Measurements from ENCODE around the gene ZSCAN12.
A peak's percentile ranks its signal among the peaks of the same experiment; 100 is the strongest.
"Not testable (repeated sequence)": the region's sequence is repeated elsewhere in the genome, so short reads cannot be mapped to it uniquely, and the experiment has no call there.

ZSCAN12 gene

DNA sequence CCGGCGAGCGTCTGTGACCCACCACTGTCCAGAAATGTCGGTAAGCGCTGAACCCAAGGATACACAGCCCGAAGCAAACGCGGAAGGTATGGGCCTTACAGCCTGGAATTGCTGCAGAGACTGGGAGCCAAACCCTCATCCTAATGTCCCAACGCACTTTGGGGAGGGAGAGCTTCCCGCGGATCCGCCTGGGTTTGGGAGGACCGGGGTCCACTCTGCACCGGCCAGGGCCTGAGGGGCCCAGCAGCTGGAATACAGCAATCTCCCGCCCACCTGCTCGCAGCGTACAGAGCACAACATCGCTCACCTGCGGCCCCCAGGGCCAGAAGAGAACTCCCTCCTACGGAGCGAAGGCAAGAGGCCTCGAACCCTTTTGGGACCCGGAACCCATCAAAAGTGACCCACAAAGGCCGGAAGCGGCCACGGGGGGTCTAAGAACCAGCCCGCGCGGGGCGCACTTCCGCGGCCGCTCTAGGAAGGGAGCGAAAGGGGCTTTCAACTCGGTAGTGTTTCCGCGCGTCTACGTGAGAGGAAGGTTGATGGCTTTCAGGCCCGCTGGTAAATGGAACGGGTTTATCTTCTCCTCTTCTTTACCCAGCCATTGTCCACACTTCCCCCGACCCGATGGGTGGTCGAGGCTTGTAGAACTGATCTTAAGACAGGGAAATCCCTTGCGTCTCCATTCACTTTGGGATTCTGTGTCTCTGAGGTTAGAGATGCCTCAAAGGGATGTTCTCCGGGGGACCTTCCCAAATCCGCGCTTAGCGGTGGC, at the start of gene ZSCAN12:
Gene ZSCAN12, minus strand, starts transcription at position 398 of the 772 bp plus-strand sequence. CDS start 1,342 bp downstream, outside the sequence.
- DNase-seq, result peak; percentile 63

DNA sequence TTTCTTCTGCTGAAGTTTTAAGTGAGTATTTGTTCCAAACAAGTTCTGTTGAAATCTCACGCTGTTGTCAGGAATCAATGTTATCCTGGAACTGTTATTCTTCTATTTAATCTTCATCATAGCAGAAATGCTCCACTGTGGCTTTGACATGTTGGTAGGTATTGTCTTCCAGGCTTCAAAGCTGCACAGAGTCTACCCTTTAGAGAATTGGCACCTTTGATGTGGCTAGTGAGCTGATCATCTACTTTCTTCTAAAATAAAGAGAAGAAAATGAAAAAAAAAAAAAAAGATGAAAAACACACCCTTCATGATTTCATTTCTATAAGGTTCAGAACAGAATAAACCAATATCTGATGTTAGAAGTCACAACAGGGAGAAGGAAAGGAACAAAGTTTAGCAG, 49.5 kb upstream of the ZSCAN12 start:
- DNase-seq, result no peak

DNA sequence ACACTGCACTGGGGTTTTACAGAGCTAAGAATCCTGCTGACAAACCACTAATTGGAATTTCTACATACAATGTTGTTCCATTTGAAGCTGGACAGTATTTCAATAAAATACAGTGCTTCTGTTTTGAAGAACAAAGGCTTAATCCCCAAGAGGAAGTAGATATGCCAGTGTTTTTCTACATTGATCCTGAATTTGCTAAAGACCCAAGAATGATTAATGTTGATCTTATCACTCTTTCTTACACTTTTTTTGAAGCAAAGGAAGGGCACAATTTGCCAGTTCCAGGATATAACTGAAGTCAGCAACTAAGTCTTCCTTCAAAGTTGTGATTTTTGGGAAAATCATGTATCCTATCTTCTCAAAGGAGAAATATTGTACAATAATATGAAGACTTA, 48.0 kb upstream of the ZSCAN12 start:
- not testable (repeated sequence) for DNase-seq

DNA sequence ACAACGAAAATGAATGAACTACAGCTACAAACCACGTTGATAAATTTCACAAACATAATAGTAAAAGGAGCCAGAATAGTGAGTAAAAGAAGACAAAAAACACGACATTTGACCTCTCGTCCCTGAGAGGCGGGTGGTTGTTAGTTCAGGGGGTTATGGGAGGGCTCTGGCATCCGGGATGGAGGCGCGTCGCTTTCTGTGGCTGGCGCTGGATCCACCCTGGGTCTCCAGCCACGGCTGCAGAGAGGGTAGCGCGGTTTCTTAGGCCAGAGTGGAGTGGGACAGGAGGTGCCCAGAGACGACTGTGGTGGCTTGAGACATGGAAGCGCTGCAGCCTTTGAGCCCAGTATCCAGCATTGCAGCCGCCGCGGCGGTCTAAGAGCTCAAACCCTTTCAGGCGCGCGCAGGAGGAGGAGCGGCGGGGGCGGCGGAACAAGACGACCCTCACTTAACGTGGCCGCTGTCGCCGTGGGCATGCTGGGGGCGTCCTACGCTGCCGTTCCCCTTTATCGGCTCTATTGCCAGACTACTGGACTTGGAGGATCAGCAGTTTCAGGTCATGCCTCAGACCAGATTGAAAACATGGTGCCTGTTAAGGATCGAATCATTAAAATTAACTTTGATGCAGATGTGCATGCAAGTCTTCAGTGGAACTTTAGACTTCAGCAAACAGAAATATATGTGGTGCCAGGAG, 47.4 kb upstream of the ZSCAN12 start:
- no peak for DNase-seq

DNA sequence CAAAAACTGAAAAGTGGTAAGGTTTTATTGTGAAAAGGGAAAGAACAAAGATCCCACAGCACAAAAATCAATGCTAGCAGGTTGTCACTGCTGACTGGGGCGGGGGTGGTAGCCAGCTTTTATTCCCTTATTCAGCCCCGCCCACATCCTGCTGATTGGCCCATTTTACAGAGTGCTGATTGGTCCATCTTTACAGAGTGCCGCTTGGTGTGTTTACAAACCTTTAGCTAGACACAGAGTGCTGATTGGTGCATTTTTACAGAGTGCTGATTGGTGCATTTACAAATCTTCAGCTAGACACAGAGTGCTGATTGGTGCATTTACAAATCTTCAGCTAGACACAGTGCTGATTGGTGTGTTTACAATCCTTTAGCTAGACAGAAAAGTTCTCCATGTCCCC, 45.2 kb upstream of the ZSCAN12 start:
- DNase-seq, result not testable (repeated sequence)

DNA sequence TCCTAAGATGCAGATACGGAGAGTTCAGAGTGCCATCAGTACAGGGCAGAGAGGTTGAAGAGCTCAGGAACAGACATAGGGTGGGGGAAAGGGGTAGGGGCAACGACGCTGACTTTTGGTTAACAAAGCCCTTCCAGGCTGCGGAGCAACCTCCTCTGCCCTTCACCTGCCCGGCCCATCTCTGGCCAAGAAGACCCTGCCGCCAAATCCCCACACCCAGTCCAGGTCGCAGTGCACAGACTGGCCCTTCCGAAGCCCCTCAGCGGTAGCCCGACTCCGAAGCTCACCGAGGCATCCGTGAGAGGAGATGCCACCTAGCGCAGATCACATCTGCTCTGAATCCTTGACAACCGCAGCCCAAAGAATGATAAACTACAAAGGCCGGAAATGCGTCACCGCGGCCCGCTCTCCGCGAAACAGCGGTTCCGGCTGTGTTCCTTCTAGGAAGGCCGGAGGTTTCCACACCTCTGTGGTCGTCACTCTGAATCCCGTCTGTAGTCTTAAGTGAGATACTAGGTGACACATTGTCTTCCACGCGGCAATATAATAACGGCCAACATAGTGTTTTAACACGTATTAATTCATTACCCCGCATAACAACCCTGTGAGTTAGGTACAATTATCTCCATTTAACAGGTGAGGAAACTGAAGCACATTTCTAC, 43.7 kb upstream of the ZSCAN12 start, which contains the start of gene ZSCAN23:
Gene ZSCAN23, minus strand, starts transcription at position 380 of the 662 bp plus-strand sequence. CDS start 7,225 bp downstream, outside the sequence.
- DNase-seq, result peak; percentile 5

DNA sequence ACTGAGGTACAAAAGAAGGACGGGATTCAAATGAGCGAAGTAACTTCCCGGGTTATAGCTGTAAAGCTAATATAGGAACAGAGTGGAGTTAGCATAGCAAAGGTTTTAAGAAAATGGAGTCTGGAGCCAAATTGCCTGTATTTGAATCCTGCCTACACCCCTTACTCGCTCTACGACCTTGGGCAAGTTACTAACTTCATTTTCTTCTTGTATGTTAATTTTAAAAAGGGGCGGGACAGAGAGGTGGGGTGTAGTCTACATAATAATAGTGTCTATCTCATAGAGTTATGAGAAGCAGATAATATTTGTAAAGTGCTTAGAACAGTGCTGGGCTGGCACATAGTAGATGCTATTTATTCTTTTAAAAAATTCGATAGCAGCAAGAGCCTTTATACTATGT, 43.0 kb upstream of the ZSCAN12 start:
- DNase-seq, result no peak

DNA sequence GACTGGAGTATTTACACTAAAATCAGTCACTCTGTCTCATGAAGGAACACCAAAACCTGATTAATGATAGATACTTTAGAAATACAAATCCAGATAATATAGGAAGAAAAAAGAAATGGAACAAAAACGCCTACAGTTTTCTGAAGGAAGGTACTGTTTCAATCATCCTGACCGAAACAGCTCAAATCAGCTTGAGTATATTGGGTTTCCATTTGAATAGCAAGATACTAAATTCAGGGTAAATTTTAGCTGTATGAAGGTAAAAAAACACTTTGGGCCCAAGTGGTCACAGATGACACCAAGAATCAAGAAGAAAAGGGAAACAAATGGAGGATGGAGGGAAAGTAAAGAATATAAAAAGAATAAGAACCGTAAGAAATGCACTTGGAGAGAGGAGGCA, 36.9 kb upstream of the ZSCAN12 start:
- no peak for DNase-seq

DNA sequence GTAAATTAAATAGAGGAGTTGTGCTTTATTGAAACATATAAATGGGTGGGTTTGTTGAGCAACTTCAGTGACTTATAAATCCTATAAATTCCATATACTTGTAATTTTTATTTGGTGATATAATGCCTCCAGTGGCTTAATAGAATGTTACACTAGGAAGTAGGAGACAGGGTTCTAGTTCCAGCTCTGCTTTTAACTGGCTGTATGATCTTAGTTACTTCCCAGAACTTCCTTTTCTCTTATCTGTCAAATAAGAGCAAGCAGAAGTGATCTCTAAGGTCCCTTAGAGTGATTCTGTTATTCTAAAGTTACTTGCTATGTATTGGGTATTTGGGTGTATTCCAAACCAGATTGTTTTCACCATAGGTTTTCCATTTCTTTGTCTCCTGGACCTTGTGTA, 33.6 kb upstream of the ZSCAN12 start:
- DNase-seq, result no peak

DNA sequence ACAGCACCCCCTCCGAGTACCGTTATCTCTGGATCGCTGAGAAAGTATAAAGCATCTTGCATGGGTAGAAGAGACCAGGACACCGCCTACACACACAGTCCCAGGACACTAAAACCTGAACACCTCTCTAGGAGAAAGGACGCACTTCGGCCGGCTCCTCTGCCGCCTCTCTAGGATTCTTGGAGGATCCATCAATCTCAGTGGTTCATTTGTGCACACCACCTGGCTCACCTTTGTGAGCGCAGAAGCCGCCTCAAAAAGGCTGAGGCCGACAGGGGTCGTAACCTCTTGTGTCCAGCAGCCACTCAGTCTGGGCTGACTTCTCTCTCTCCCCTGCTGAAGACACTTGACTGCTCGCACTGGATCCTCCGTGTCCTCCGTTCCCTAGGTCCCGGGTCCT, 30.2 kb upstream of the ZSCAN12 start:
- DNase-seq, result no peak

DNA sequence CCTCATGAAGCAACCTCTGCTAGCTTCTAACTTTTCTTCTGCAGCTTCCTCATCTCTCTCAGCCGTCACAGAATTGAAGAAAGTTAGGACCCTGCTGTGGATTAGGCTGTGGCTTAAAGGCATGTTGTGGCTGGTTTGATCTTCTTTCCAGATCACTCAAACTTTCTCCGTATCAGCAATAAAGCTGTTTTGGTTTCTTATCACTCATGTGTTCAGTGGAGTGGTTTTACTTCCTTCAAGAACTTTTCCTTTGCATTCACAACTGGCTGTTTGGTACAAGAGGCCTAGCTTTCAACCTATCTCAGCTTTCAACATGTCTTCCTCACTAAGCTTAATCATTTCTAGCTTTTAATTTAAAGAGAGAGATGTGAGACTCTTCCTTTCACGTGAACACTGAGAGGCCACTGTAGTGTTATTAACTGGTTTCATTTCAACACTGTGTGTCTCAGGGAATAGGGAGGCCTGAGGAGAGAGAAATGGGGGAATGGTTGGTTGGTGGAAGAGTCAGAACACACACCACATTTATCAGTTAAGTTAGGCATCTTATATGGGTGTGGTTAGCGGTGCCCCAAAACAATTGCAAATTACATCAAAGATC, 26.5 kb upstream of the ZSCAN12 start:
- DNase-seq, result no peak

DNA sequence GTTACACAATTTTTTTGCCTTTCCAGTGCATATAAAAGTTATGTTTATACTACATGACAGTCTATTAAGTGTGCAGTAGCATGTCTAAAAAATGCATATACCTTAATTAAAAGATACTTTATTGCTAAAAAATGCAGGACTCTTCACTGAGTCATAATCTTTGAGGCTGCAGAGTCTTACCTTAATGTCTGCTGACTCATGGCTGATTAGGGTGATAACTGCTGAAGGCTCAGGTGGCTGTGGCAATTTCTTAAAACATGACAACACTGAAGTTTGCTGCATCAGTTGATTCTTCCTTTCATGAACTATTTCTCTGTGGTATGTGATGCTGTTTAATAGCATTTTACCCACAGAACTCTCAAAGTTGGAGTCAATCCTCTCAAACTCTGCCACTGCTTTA, 24.6 kb upstream of the ZSCAN12 start:
- no peak for DNase-seq

DNA sequence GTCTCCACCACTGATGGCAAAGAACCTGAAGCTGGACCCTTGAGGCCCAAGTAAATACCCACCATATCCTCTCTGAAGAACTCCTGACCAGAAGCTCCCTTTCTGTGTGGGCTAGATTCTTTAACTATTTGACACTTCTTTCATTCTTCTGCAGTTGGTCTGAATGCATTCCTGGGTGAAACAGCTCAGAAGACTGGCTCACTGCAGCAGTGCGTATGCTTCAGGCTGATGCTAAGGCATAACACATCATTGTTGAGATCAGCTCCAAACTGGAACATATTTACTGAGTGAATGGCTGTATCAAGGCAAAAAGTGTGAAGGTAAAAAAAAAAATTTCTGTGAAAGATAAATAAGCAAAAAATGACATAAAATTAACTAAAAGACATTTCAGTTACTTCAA, 24.0 kb upstream of the ZSCAN12 start:
- DNase-seq, result no peak

DNA sequence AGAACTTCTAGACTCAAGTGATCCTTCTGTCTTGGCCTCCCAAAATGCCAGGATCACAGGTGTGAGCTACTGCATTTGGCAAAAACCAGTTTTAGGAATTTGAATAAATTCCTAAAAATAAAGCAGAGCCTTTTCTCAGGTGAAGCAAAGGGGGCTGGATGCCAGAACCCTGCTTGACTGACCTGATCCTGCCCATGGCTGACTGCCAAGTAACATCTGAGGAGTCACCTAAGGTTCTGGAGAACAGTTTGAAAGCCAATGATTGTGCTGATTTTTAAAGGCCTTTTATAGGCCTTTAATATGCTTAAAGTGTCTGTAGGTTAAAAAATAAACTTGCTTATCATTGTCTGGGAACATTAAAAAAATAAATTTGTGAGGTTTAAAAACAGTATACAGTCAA, 14.1 kb upstream of the ZSCAN12 start:
- DNase-seq, result no peak

DNA sequence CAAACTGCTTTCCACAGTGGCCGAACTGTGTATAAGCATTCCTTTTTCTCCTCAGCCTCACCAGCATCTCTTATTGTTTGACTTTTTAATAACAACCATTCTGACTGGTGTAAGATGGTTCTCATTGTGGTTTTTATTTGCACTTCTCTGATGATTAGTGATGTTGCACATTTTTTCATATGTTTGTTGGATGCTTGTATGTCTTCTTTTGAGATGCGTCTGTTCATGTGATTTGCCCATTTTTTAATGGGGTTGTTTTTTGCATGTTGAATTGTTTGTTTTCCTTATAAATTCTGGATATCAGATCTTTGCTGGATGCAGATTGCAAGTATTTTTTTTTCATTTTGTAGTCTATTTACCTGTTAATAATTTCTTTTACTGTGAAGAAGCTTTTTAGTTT, 11.2 kb upstream of the ZSCAN12 start:
- no peak for DNase-seq

DNA sequence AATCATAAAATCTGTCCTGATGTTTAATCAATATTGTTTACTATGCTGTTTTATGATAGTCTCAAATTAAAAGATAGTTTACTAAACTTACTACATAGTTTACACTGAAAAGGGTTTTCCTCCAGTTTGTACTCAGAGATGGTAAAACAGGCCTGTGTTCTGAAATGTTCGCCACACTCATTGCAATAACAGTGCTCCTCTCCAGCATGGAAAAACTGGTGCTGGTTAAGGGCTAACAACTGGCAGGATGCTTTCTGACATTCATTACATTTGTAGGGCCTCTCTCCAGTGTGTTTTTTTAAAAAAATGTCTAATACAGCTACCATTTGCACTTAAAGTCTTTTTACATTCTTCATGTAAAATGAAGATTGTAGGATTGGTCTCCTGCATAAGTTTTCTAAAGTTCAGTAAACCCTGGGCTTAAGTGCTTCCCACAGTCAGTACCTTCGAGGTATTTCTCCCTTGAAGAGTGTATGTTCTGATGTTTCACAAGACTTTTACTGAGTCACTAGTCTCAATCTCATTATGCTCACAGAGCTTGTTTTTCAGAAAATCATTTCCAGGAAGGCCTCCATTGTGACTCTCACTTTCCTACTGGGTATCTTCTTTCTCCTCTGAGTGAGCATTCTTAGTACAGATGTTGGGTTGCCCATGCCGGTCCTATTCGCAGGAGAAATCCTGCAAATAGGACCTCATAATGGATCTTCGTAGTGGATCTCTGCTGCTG, 8.7 kb upstream of the ZSCAN12 start:
- no peak for DNase-seq

DNA sequence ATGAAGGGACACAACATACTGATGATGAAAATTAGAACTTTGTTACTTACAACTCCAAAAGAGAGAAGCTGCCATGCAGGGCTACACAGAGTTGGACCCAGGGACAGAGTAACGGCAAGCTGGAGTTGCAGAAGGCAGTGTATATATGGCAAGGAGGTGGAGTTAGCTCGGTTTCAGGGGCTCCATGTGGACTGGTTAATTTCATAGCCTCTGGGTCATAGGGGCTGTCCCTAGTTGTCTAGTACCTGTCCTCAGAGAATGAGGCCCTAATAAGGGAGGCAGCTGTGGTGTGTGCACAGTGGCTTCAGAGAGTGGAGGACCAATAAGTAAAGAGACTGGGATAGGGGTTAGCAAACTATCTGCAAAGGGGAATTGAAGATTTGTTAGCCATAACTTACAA, 7.9 kb upstream of the ZSCAN12 start:
- DNase-seq, result no peak

DNA sequence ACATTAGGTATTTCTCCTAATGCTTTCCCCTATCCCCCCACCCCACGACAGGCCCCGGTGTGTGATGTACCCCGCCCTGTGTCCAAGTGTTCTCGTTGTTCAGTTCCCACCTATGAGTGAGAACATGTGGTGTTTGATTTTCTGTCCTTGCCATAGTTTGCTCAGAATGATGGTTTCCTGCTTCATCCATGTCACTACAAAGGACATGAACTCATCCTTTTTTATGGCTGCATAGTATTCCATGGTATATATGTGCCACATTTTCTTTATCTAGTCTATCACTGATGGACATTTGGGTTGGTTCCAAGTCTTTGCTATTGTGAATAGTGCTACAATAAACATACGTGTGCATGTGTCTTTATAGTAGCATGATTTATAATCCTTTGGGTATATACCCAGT, 4.4 kb upstream of the ZSCAN12 start:
- DNase-seq, result not testable (repeated sequence)

DNA sequence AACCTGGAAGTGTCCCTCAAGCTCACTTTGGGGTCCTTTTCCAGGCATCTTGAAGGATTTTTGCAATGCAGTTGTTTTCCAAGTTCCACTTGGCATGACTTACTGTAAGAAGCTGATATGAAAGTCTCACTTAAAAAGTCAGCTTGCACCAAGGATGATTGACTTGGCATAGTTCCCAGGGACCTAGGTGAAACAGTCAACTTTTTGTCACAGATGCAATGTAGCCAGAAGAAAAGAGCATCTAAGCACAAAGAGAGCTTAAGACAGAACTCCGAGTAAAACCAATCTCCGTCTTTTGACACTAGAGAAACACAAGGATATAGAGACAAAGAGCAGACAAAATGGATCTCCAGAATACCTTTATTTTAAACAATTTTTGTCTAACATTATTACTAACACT, 2.6 kb upstream of the ZSCAN12 start:
- no peak for DNase-seq

DNA sequence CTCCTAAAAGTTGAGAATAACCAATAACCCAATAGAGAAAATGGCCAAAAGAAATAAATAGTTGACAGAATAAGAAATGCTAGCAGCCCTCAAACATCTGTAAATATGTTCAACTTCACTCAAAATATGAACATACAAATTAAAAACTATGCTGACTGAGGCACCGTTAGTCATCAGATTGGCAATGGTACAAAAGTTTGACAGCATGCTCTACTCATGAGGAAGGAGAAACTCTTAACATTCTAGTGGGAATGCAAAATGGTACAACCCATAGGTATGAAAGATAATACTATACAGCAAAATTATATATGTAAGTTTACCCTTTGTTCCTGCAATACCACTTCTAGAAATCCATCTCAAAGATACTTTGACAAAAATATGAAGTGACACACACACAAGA, 1.6 kb upstream of the ZSCAN12 start:
- DNase-seq, result no peak

DNA sequence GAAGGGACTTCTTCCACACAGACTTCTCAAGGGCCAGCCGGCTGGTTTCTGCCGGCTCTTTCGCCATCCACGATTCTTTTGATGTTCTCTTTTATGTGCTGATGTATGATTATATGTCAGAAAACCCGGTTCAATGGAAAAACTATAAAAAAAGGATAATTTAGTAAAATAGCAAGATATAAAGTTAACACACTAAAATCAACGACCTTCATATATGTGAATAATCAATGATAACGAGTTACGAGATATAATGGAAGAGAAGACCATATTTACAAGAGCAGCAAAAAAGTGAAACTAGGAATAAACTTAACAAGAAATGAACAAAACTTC, 540 bp upstream of the ZSCAN12 start:
- no peak for DNase-seq

DNA sequence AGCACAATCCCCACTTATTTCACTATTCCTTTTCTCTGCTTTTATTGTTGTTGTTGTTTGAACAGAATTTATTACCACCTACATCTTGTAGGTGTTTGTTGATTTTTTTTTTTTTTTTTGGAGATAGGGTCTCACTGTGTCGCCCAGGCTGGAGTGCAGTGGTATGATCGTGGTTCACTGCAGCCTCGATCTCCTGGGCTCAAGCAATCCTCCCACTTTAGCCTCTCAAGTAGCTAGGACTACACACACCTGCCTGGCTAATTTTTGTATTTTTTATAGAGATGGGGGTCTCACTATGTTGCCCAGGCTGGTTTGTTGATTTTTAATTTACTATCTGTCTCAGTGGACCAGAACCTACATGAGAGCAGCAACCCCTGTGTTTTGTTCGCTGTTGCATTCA, 3.6 kb downstream of the ZSCAN12 start:
- no peak for DNase-seq

All from inflammatory macrophage treated with lipopolysaccharide for 4 hours (primary cell).